ENCODE results near the gene TLN1. TPM values are rescaled to one million over a fixed set of nuclear protein-coding genes. Genes with fewer than 3 reads are reported as not detected.

TLN1 gene
- polyA plus RNA-seq, 1 donor from 2014 or later: 106 TPM

- H3K4me3 Mint-ChIP-seq: peak overlapping the region; percentile 57 to 92 (median 87)
- no peaks in the 10 kb centered on the region for H3K27me3 Mint-ChIP-seq
- H3K9me3 Mint-ChIP-seq: no peaks in the 10 kb centered on the region
- H3K4me1 Mint-ChIP-seq: peaks cover 6 to 12% (median 9%) of the 10 kb centered on the region in 3 donors
- peak overlapping the region in 2 of 3 donors; percentile 65 to 74 for H3K27ac Mint-ChIP-seq
- no peaks in the 10 kb centered on the region for H3K36me3 Mint-ChIP-seq
Measured at GRCh38 chr9:35691757-35692301, 40.2 kb downstream of the TLN1 start.

GRCh38 chr9:35691334-35691650, 40.7 kb downstream of the TLN1 start:
- Mint-ChIP-seq H3K9me3 (no peaks in the 10 kb centered on the region), H3K4me3 (peak overlapping the region; percentile 83 to 92 (median 92)), H3K27ac (peak overlapping the region in 1 of 3 donors; percentile 65), H3K4me1 (peaks cover under 1 to 6% (median 6%) of the 10 kb centered on the region in 3 donors), H3K36me3 (no peaks in the 10 kb centered on the region), H3K27me3 (no peaks in the 10 kb centered on the region)

- Mint-ChIP-seq H3K36me3 (no peaks in the 10 kb centered on the region), H3K27ac (peak overlapping the region in 2 of 3 donors; percentile 65 to 73), H3K9me3 (no peaks in the 10 kb centered on the region), H3K4me1 (peaks cover 0 to 6% (median 5%) of the 10 kb centered on the region in 3 donors), H3K27me3 (no peaks in the 10 kb centered on the region), H3K4me3 (peak overlapping the region; percentile 83 to 92 (median 92))
Measured at GRCh38 chr9:35690614-35691333, 41.2 kb downstream of the TLN1 start.

- H3K4me3 Mint-ChIP-seq: peak overlapping the region; percentile 71 to 92 (median 88)
- H3K4me1 Mint-ChIP-seq: peaks cover 0 to 6% (median 5%) of the 10 kb centered on the region in 3 donors
- peak overlapping the region in 1 of 3 donors; percentile 73 for H3K27ac Mint-ChIP-seq
- no peaks in the 10 kb centered on the region for H3K27me3 Mint-ChIP-seq
- H3K9me3 Mint-ChIP-seq: no peaks in the 10 kb centered on the region
- no peaks in the 10 kb centered on the region for H3K36me3 Mint-ChIP-seq
Measured at GRCh38 chr9:35690294-35690613, 41.7 kb downstream of the TLN1 start.

- H3K4me3 Mint-ChIP-seq: peak within 1 kb of the TSS; percentile 83 to 92 (median 92)
- H3K36me3 Mint-ChIP-seq: no peaks in the 10 kb centered on the region
- H3K9me3 Mint-ChIP-seq: no peaks in the 10 kb centered on the region
- no peaks in the 10 kb centered on the region for H3K27me3 Mint-ChIP-seq
- peak within 1 kb of the TSS in 1 of 3 donors; percentile 73 for H3K27ac Mint-ChIP-seq
- H3K4me1 Mint-ChIP-seq: peaks cover 0 to 6% (median 4%) of the 10 kb centered on the region in 3 donors
Measured at GRCh38 chr9:35689542-35690293, 42.3 kb downstream of the TLN1 start, which contains the start of gene TPM2. TSS of gene TPM2 (minus strand) at chr9:35689925. CDS start at chr9:35689817, 108 bp downstream.

GRCh38 chr9:35688558-35689541, 43.1 kb downstream of the TLN1 start:
- peak overlapping the region; percentile 30 to 81 (median 70) for H3K4me3 Mint-ChIP-seq
- H3K4me1 Mint-ChIP-seq: peaks cover 0 to 6% (median 4%) of the 10 kb centered on the region in 3 donors
- H3K27ac Mint-ChIP-seq: peak overlapping the region in 1 of 3 donors; percentile 31
- H3K27me3 Mint-ChIP-seq: no peaks in the 10 kb centered on the region
- H3K9me3 Mint-ChIP-seq: no peaks in the 10 kb centered on the region
- peaks cover 1% of the 10 kb centered on the region for H3K36me3 Mint-ChIP-seq

- H3K9me3 Mint-ChIP-seq: no peaks in the 10 kb centered on the region
- H3K27me3 Mint-ChIP-seq: no peaks in the 10 kb centered on the region
- H3K36me3 Mint-ChIP-seq: peaks cover 1% of the 10 kb centered on the region
- peak overlapping the region in 2 of 4 donors; percentile 5 to 68 for H3K4me3 Mint-ChIP-seq
- H3K4me1 Mint-ChIP-seq: peaks cover 0 to 7% (median 4%) of the 10 kb centered on the region in 3 donors
- peak overlapping the region in 1 of 3 donors; percentile 31 for H3K27ac Mint-ChIP-seq
Measured at GRCh38 chr9:35687972-35688557, 43.9 kb downstream of the TLN1 start.

GRCh38 chr9:35687306-35687705, 44.7 kb downstream of the TLN1 start:
- Mint-ChIP-seq H3K27me3 (no peaks in the 10 kb centered on the region), H3K36me3 (peaks cover 1% of the 10 kb centered on the region), H3K27ac (no peak overlapping the region), H3K4me1 (peaks cover 0 to 9% (median 5%) of the 10 kb centered on the region in 3 donors), H3K9me3 (no peaks in the 10 kb centered on the region), H3K4me3 (peak overlapping the region in 1 of 4 donors; percentile 64)

GRCh38 chr9:35686222-35687203, 45.5 kb downstream of the TLN1 start:
- Mint-ChIP-seq H3K4me1 (peaks cover 0 to 7% (median 4%) of the 10 kb centered on the region in 3 donors), H3K27ac (peak overlapping the region in 1 of 3 donors; percentile 39)

GRCh38 chr9:35685506-35685905, 46.5 kb downstream of the TLN1 start:
- Mint-ChIP-seq H3K27me3 (no peaks in the 10 kb centered on the region), H3K27ac (no peak overlapping the region), H3K4me1 (peaks cover 8 to 14% (median 11%) of the 10 kb centered on the region in 3 donors), H3K4me3 (peak overlapping the region in 1 of 4 donors; percentile 47), H3K9me3 (no peaks in the 10 kb centered on the region), H3K36me3 (peaks cover 1% of the 10 kb centered on the region)

More at GRCh38 chr9:35686222-35687203, 45.5 kb downstream of the TLN1 start:
- H3K36me3 Mint-ChIP-seq: peaks cover 1% of the 10 kb centered on the region
- H3K9me3 Mint-ChIP-seq: no peaks in the 10 kb centered on the region
- peak overlapping the region in 1 of 4 donors; percentile 64 for H3K4me3 Mint-ChIP-seq
- no peaks in the 10 kb centered on the region for H3K27me3 Mint-ChIP-seq

- Mint-ChIP-seq H3K36me3 (peaks cover 1% of the 10 kb centered on the region), H3K27me3 (no peaks in the 10 kb centered on the region), H3K9me3 (no peaks in the 10 kb centered on the region), H3K27ac (no peak overlapping the region), H3K4me1 (peaks cover 14 to 20% (median 17%) of the 10 kb centered on the region in 3 donors), H3K4me3 (no peak overlapping the region)
Measured at GRCh38 chr9:35684921-35685320, 47.1 kb downstream of the TLN1 start.

GRCh38 chr9:35683323-35683722, 48.7 kb downstream of the TLN1 start:
- Mint-ChIP-seq H3K36me3 (peaks cover 3% of the 10 kb centered on the region), H3K27me3 (no peaks in the 10 kb centered on the region), H3K4me1 (peaks cover 15 to 21% (median 21%) of the 10 kb centered on the region in 3 donors), H3K9me3 (no peaks in the 10 kb centered on the region), H3K27ac (peak overlapping the region in 1 of 3 donors; percentile 45), H3K4me3 (no peak overlapping the region)
